ENCODE results near the gene LBH.
A peak's percentile ranks its signal among the peaks of the same experiment; 100 is the strongest.

Gene LBH

DNA sequence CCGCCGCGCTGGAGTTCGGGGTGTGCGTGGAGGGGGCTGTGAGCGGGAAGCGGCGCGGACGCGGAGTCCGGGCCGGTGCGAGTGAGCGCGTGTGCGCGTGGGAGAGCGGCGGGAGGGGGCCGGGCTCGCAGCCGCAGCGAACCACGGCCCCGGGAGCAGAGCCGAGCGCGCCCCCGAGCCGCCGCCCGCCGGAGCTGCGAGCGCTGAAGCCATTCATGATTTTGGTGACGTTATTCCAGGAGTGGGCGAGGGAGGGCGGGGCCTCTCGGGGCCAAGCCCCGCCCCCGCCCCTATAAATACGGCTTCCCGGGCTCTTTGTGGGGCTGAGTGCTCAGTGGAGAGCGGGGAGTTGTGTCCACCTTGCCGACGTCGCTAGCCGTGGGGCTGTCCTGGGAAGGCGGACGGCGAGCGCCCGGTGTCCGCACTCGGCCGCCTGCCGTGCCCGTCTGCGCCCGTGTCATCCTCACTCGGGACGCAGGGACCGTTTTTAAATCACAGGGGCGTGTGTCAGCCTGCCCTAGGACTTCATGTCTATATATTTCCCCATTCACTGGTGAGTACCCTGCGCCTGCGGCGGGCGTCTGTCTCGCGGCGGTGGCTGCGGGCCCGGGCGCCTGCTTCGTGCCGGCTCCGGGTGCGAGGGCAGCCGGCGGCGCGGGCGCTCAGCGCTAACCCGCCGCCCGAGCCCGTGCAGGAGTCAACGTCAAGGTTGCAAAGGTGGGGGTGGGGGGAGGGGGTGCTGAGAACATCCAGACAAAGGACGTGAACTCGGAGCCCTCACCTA, at the start of gene LBH:
Gene LBH (plus strand): TSS at position 323 of the 784 bp plus-strand sequence. CDS start 205 bp downstream, at position 528.
- TF ChIP-seq, protein P1, sequence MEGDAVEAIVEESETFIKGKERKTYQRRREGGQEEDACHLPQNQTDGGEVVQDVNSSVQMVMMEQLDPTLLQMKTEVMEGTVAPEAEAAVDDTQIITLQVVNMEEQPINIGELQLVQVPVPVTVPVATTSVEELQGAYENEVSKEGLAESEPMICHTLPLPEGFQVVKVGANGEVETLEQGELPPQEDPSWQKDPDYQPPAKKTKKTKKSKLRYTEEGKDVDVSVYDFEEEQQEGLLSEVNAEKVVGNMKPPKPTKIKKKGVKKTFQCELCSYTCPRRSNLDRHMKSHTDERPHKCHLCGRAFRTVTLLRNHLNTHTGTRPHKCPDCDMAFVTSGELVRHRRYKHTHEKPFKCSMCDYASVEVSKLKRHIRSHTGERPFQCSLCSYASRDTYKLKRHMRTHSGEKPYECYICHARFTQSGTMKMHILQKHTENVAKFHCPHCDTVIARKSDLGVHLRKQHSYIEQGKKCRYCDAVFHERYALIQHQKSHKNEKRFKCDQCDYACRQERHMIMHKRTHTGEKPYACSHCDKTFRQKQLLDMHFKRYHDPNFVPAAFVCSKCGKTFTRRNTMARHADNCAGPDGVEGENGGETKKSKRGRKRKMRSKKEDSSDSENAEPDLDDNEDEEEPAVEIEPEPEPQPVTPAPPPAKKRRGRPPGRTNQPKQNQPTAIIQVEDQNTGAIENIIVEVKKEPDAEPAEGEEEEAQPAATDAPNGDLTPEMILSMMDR (IDR thresholded peaks at IDR 0.05; ENCODE audit: low read depth, low read length) = no peak
- peak; percentile 85 to 93 for DNase-seq (ENCODE audit: low read depth in 2 of 2)
- H3K4me3 ChIP-seq (replicated peaks in 1 of 2; ENCODE audit: low read depth in 2 of 2, low read length in 2 of 2) = peak within 1 kb of the TSS; percentile 68 to 76

DNA sequence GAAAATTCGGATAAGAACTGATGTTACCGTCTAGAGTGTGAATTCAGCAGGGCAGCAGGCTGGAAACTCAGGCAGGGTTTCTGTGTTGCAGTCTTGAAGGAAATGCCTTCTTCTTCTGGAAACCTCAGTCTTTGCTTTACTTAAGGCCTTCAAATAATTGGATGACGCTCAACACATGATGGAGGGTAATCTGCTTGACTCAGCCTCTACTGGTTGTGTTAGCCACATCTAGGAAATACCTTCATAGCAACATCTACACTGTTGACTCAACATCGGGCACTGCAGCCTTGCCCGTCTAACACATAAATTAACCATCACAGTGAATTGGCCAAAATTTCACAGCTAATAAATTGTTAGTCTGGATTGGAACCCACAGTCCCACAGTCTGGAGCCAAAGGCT, 47.3 kb upstream of the LBH start:
- TF ChIP-seq, protein P1 (IDR thresholded peaks at IDR 0.05; ENCODE audit: low read depth, low read length) = no peak
- DNase-seq (ENCODE audit: low read depth in 2 of 2) = no peak
- no peak overlapping the region for H3K4me3 ChIP-seq (replicated peaks in 1 of 2; ENCODE audit: low read depth in 2 of 2, low read length in 2 of 2)

GRCh38 chr2:30185178-30185577, 46.2 kb upstream of the LBH start:
- peak; percentile 25 to 79 for DNase-seq (ENCODE audit: low read depth in 2 of 2)
- H3K4me3 ChIP-seq (replicated peaks in 1 of 2; ENCODE audit: low read depth in 2 of 2, low read length in 2 of 2) = no peak overlapping the region
- TF ChIP-seq, protein P1 (IDR thresholded peaks at IDR 0.05; ENCODE audit: low read depth, low read length) = no peak

GRCh38 chr2:30188292-30188691, 43.0 kb upstream of the LBH start:
- DNase-seq (ENCODE audit: low read depth in 2 of 2) = no peak
- H3K4me3 ChIP-seq (replicated peaks in 1 of 2; ENCODE audit: low read depth in 2 of 2, low read length in 2 of 2) = no peak overlapping the region
- TF ChIP-seq, protein P1 (IDR thresholded peaks at IDR 0.05; ENCODE audit: low read depth, low read length) = no peak

GRCh38 chr2:30190637-30191036, 40.7 kb upstream of the LBH start:
- DNase-seq (ENCODE audit: low read depth in 2 of 2) = no peak
- no peak overlapping the region for H3K4me3 ChIP-seq (replicated peaks in 1 of 2; ENCODE audit: low read depth in 2 of 2, low read length in 2 of 2)
- TF ChIP-seq, protein P1 (IDR thresholded peaks at IDR 0.05; ENCODE audit: low read depth, low read length) = no peak

GRCh38 chr2:30191107-30191506, 40.2 kb upstream of the LBH start:
- TF ChIP-seq, protein P1 (IDR thresholded peaks at IDR 0.05; ENCODE audit: low read depth, low read length) = no peak
- no peak overlapping the region for H3K4me3 ChIP-seq (replicated peaks in 1 of 2; ENCODE audit: low read depth in 2 of 2, low read length in 2 of 2)
- DNase-seq (ENCODE audit: low read depth in 2 of 2) = no peak
